CD14-positive monocyte (primary cell): Measurements from ENCODE around the gene ZXDA. TPM values are rescaled to one million over a fixed set of nuclear protein-coding genes. Genes with fewer than 3 reads are reported as not detected.
A peak's percentile ranks its signal among the peaks of the same experiment; 100 is the strongest.

Experiments used
- DNase-seq, 3 donors: peaks; one replicate each; pipeline ENCODE4 v3.0.0-alpha.2; 2011 to 2022
- H2AFZ ChIP-seq: 2 replicates; pipeline ENCODE4 v1.6.0; 2012; ENCODE audit warnings: mild to moderate bottlenecking, low read depth, low read length, inconsistent platforms; ENCODE audit not compliant: insufficient read depth, poor library complexity, severe bottlenecking
- H3K27ac ChIP-seq, 2 donors: 1 replicate in 1 of 2; 2 replicates in 1 of 2; pipeline ENCODE4 v1.5.1; 2012 to 2013; ENCODE audit warnings: low read length in 2 of 2, control low read depth in 1 of 2, inconsistent platforms in 1 of 2, low read depth in 1 of 2, mild to moderate bottlenecking in 1 of 2
- H3K27me3 ChIP-seq, 2 donors: one replicate each; pipeline versions ENCODE4 v1.6.0 to v1.6.1; 2011 to 2013; ENCODE audit warnings: low read length in 2 of 2; ENCODE audit not compliant: control insufficient read depth in 2 of 2, insufficient read depth in 2 of 2
- H3K36me3 ChIP-seq, 2 donors: replicated peaks in 1 of 2; 1 replicate in 1 of 2; 2 replicates in 1 of 2; pipeline versions ENCODE4 v1.5.1 to v1.6.1; 2012 to 2013; ENCODE audit warnings: low read length in 2 of 2, control low read depth in 1 of 2, inconsistent platforms in 1 of 2, mild to moderate bottlenecking in 1 of 2; ENCODE audit not compliant: insufficient read depth in 2 of 2, control insufficient read depth in 1 of 2
- H3K4me1 ChIP-seq, 2 donors: 1 replicate in 1 of 2; 2 replicates in 1 of 2; pipeline versions ENCODE4 v1.5.1 to v1.6.1; 2012 to 2013; ENCODE audit warnings: low read length in 2 of 2, control low read depth in 1 of 2, inconsistent platforms in 1 of 2, mild to moderate bottlenecking in 1 of 2, moderate library complexity in 1 of 2; ENCODE audit not compliant: insufficient read depth in 2 of 2, control insufficient read depth in 1 of 2
- H3K4me2 ChIP-seq: replicated peaks from 2 replicates; pipeline ENCODE3; 2012; ENCODE audit warnings: low read length, moderate library complexity, mild to moderate bottlenecking; ENCODE audit not compliant: poor library complexity, severe bottlenecking; ENCODE audit errors: extremely low read depth
- H3K4me3 ChIP-seq, 3 experiments: fragments of 200-600 bp in 1 of 3; sonication (generic) in 1 of 3; replicated peaks in 1 of 3; 1 replicate in 2 of 3; 2 replicates in 1 of 3; pipeline ENCODE4 v1.5.1; 2011 to 2013; ENCODE audit warnings: low read length in 3 of 3, mild to moderate bottlenecking in 3 of 3, control low read depth in 2 of 3, low read depth in 2 of 3, inconsistent platforms in 1 of 3, moderate library complexity in 1 of 3
- H3K79me2 ChIP-seq: 2 replicates; pipeline ENCODE4 v1.6.0; 2012; ENCODE audit warnings: mild to moderate bottlenecking, control low read depth, inconsistent platforms, low read length, moderate library complexity; ENCODE audit not compliant: insufficient read depth
- H3K9ac ChIP-seq: 2 replicates; pipeline ENCODE4 v1.6.0; 2017; ENCODE audit warnings: low read length, mild to moderate bottlenecking; ENCODE audit not compliant: insufficient read depth, poor library complexity, severe bottlenecking
- H3K9me3 ChIP-seq, 2 donors: replicated peaks in 1 of 2; 1 replicate in 1 of 2; 2 replicates in 1 of 2; pipeline versions ENCODE4 v1.5.1 to v1.6.1; 2012 to 2013; ENCODE audit warnings: low read length in 2 of 2, control low read depth in 1 of 2; ENCODE audit not compliant: control insufficient read depth in 1 of 2, insufficient read depth in 1 of 2
- H4K20me1 ChIP-seq: 2 replicates; pipeline ENCODE4 v1.6.0; 2012; ENCODE audit warnings: mild to moderate bottlenecking, low read length, control low read depth, moderate library complexity; ENCODE audit not compliant: insufficient read depth
- H3K27ac Mint-ChIP-seq, 7 donors: one replicate each; pipeline ENCODE4 v1.8.0; 2020; ENCODE audit warnings: mild to moderate bottlenecking in 7 of 7, mixed read lengths in 7 of 7, moderate library complexity in 6 of 7, inconsistent platforms in 2 of 7
- H3K27me3 Mint-ChIP-seq, 3 donors: one replicate each; pipeline ENCODE4 v1.8.0; 2021 to 2022; ENCODE audit warnings: low read depth in 3 of 3, mild to moderate bottlenecking in 3 of 3, mixed read lengths in 3 of 3, moderate library complexity in 3 of 3, inconsistent platforms in 1 of 3
- H3K36me3 Mint-ChIP-seq, 2 donors: one replicate each; pipeline ENCODE4 v1.8.0; 2020; ENCODE audit warnings: mixed read lengths in 2 of 2, inconsistent platforms in 1 of 2, mild to moderate bottlenecking in 1 of 2
- H3K4me1 Mint-ChIP-seq: one replicate; pipeline ENCODE4 v1.8.0; 2020; ENCODE audit warnings: mild to moderate bottlenecking, mixed read lengths
- H3K4me3 Mint-ChIP-seq, 2 donors: one replicate each; pipeline ENCODE4 v1.8.0; 2020; ENCODE audit warnings: mild to moderate bottlenecking in 2 of 2, mixed read lengths in 2 of 2, moderate library complexity in 1 of 2
- H3K9me3 Mint-ChIP-seq, 7 donors: one replicate each; pipeline ENCODE4 v1.8.0; 2020 to 2022; ENCODE audit warnings: mixed read lengths in 7 of 7, mild to moderate bottlenecking in 6 of 7, moderate library complexity in 6 of 7, inconsistent platforms in 2 of 7
- WGBS: methylation state at CpG from one replicate; pipeline ENCODE4 v1.1.5; 2013; ENCODE audit warnings: missing lambda C conversion rate; ENCODE audit not compliant: insufficient coverage; 5-methylcytosine and 5-hydroxymethylcytosine counted together
- intact Hi-C, 2 donors: fragments of 100-400 bp; cut with micrococcal nuclease; formaldehyde crosslinking; loops; one replicate each; pipeline versions ENCODE4 v1.15.0 to v1.15.1; 2023
- polyA plus RNA-seq, 3 donors: library from polyadenylated mRNA; depleted of rRNA in 1 of 3; unstranded in 2 of 3; stranded (reverse) in 1 of 3; fragments of 300-500 nt in 2 of 3; fragments of >200 nt in 1 of 3; fragmentation: Illumina TruSeq in 2 of 3; gene quantifications; 1 replicate in 2 of 3; 2 replicates in 1 of 3; pipeline ENCODE4 v1.2.3, GENCODE V29; 2012 to 2021
- TF ChIP-seq, protein P1 (sequence below): fragments of 200-600 bp; IDR thresholded peaks from one replicate; pipeline ENCODE4 v1.8.0; 2022; ENCODE audit warnings: antibody characterized with exemption, mild to moderate bottlenecking

ZXDA gene
- polyA plus RNA-seq, 3 donors: 0.89 to 1.3 (median 1.0) TPM

- H3K4me2 ChIP-seq: no peak overlapping the region
- peaks cover 3% of the 10 kb centered on the region for H3K4me1 Mint-ChIP-seq
Observed at GRCh38 chrX:57900975-57901374, 9.3 kb downstream of the ZXDA start.

DNA sequence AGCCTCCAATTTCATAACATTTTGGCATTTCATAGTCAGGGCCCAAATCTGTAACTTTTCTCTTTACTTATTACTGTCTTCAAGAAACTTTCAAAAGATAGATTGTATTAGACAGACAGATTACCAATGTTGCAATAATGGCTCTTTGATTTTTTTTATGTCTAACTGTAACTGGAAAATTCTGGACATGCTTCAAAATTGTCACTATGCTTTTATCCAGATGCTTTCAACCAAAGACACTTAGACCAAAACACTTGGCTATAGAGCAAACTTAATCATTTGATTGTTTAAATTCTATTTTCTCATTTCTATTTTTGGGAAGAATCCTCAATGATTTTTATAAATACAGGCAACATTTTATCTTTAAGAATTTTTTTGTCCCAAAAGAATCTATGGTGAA lies 10.4 kb downstream of the ZXDA start:
- no peak for DNase-seq
- H3K27ac Mint-ChIP-seq: no peak overlapping the region

More at GRCh38 chrX:57900975-57901374, 9.3 kb downstream of the ZXDA start:
- Mint-ChIP-seq H3K27ac (no peak overlapping the region), H3K27me3 (no peaks in the 10 kb centered on the region), H3K9me3 (peaks cover 0 to 2% (median 0%) of the 10 kb centered on the region in 7 donors), H3K4me3 (no peak overlapping the region), H3K36me3 (no peaks in the 10 kb centered on the region)
- Histone ChIP-seq H3K9me3 (no peaks in the 10 kb centered on the region), H3K79me2 (no peaks in the 10 kb centered on the region), H3K9ac (no peak overlapping the region), H3K27ac (no peak overlapping the region), H4K20me1 (no peaks in the 10 kb centered on the region), H3K27me3 (no peaks in the 10 kb centered on the region), H3K4me3 (no peak overlapping the region), H3K4me1 (no peaks in the 10 kb centered on the region), H3K36me3 (no peaks in the 10 kb centered on the region), H2AFZ (no peak overlapping the region)
- peak in 1 of 3 donors; percentile 6 for DNase-seq
- intact Hi-C loops: no loop called here
- WGBS: 90% methylated on average over 2 of the region's 4 CpGs
- TF ChIP-seq, protein P1, sequence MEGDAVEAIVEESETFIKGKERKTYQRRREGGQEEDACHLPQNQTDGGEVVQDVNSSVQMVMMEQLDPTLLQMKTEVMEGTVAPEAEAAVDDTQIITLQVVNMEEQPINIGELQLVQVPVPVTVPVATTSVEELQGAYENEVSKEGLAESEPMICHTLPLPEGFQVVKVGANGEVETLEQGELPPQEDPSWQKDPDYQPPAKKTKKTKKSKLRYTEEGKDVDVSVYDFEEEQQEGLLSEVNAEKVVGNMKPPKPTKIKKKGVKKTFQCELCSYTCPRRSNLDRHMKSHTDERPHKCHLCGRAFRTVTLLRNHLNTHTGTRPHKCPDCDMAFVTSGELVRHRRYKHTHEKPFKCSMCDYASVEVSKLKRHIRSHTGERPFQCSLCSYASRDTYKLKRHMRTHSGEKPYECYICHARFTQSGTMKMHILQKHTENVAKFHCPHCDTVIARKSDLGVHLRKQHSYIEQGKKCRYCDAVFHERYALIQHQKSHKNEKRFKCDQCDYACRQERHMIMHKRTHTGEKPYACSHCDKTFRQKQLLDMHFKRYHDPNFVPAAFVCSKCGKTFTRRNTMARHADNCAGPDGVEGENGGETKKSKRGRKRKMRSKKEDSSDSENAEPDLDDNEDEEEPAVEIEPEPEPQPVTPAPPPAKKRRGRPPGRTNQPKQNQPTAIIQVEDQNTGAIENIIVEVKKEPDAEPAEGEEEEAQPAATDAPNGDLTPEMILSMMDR: no peak

More for the DNA sequence above, 10.4 kb downstream of the ZXDA start:
- TF ChIP-seq, protein P1: no peak
- no peaks in the 10 kb centered on the region for H3K4me1 Mint-ChIP-seq
- Histone ChIP-seq H3K4me3 (no peak overlapping the region), H3K27ac (no peak overlapping the region), H2AFZ (no peak overlapping the region), H3K79me2 (no peaks in the 10 kb centered on the region), H3K9ac (no peak overlapping the region), H3K4me1 (no peaks in the 10 kb centered on the region), H4K20me1 (no peaks in the 10 kb centered on the region), H3K9me3 (no peaks in the 10 kb centered on the region), H3K27me3 (no peaks in the 10 kb centered on the region), H3K4me2 (no peak overlapping the region), H3K36me3 (no peaks in the 10 kb centered on the region)
- no peaks in the 10 kb centered on the region for H3K36me3 Mint-ChIP-seq
- peaks cover 0 to 4% (median 0%) of the 10 kb centered on the region in 7 donors for H3K9me3 Mint-ChIP-seq
- peaks cover 0 to 1% (median 0%) of the 10 kb centered on the region in 3 donors for H3K27me3 Mint-ChIP-seq
- intact Hi-C loops: loop anchor here in 1 of 2 donors (10.0 kb wide), 1 partner anchor 1155 kb away; no protein-coding TSS in a partner anchor
- H3K4me3 Mint-ChIP-seq: no peak overlapping the region
